ENCODE measurements around the gene FAM217A. TPM values are rescaled to one million over a fixed set of nuclear protein-coding genes. Genes with fewer than 3 reads are reported as not detected.
A peak's percentile ranks its signal among the peaks of the same experiment; 100 is the strongest.

FAM217A gene
- total and polyA plus RNA-seq, 7 donors = 0.03 TPM; not detected in 6

GRCh38 chr6:4018924-4019236 is 60.1 kb downstream of the FAM217A start:
- H3K27ac ChIP-seq = peak overlapping the region; percentile 96 to 99 (median 98)
- no peaks in the 10 kb centered on the region for H3K9me3 ChIP-seq
- no peak for DNase-seq
- peaks cover 0 to 4% (median 0%) of the 10 kb centered on the region in 4 donors for H3K36me3 ChIP-seq
- 0 to 1% methylated on average over 8 of the region's 8 CpGs for WGBS, 2 donors
- H3K4me1 ChIP-seq = peaks cover 0 to 55% (median 51%) of the 10 kb centered on the region in 4 donors
- peak overlapping the region; percentile 71 to 84 (median 76) for H3K4me3 ChIP-seq
- no peaks in the 10 kb centered on the region for H3K27me3 ChIP-seq
- intact Hi-C loops (cut with DNase I) = no loop called here
- no peak for TF ChIP-seq POLR2AphosphoS5 (IDR thresholded peaks at IDR 0.05)
- TF ChIP-seq, protein P1, sequence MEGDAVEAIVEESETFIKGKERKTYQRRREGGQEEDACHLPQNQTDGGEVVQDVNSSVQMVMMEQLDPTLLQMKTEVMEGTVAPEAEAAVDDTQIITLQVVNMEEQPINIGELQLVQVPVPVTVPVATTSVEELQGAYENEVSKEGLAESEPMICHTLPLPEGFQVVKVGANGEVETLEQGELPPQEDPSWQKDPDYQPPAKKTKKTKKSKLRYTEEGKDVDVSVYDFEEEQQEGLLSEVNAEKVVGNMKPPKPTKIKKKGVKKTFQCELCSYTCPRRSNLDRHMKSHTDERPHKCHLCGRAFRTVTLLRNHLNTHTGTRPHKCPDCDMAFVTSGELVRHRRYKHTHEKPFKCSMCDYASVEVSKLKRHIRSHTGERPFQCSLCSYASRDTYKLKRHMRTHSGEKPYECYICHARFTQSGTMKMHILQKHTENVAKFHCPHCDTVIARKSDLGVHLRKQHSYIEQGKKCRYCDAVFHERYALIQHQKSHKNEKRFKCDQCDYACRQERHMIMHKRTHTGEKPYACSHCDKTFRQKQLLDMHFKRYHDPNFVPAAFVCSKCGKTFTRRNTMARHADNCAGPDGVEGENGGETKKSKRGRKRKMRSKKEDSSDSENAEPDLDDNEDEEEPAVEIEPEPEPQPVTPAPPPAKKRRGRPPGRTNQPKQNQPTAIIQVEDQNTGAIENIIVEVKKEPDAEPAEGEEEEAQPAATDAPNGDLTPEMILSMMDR (IDR thresholded peaks at IDR 0.05) = no peak
- TF ChIP-seq POLR2A (IDR thresholded peaks at IDR 0.05) = no peak
- TF ChIP-seq EP300 (IDR thresholded peaks at IDR 0.05) = no peak

Other genes with a start within 250 kb of the FAM217A start
- 10 to 100 TPM in 3 of 4 donors, 1 to 10 TPM in 1; 9.6 to 16.1 (median 13.3) TPM for gene FAM50B, start 229.8 kb downstream of the FAM217A start, total RNA-seq
- gene FAM50B, start 229.8 kb downstream of the FAM217A start, polyA plus RNA-seq = 1 to 10 TPM; 2.5 to 8.4 (median 5.4) TPM
- gene ECI2, start 56.4 kb upstream of the FAM217A start, total RNA-seq = 10 to 100 TPM; 30.0 to 46.2 (median 39.9) TPM
- 100 to 1,000 TPM in 1 of 3 donors, 10 to 100 TPM in 2; 61.2 to 100 (median 94.1) TPM for gene ECI2, start 56.4 kb upstream of the FAM217A start, polyA plus RNA-seq

All from sigmoid colon (tissue), 7 donors.